Measurements from ENCODE around the gene CLCN4.

DNA sequence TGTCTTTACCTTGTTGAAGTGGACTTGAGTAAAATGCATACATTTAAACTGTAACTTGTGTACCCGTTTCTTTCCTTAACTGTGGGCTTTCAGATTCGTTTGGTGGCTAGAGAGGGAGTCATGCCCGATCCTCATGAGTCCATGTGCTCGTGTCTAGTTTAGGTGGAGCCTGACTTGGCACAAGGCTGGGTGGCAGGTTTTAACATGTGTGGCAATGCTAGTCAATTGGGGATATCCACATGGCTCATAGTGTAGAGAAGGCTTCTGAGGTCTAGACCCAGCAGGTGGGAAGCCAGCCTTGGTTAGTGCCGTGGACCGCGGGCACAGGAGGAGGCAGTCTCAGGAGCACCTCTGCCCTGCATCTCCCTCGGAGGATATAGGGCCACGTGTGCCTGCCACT, 48.5 kb upstream of the CLCN4 start:
- TF ChIP-seq, protein P1, sequence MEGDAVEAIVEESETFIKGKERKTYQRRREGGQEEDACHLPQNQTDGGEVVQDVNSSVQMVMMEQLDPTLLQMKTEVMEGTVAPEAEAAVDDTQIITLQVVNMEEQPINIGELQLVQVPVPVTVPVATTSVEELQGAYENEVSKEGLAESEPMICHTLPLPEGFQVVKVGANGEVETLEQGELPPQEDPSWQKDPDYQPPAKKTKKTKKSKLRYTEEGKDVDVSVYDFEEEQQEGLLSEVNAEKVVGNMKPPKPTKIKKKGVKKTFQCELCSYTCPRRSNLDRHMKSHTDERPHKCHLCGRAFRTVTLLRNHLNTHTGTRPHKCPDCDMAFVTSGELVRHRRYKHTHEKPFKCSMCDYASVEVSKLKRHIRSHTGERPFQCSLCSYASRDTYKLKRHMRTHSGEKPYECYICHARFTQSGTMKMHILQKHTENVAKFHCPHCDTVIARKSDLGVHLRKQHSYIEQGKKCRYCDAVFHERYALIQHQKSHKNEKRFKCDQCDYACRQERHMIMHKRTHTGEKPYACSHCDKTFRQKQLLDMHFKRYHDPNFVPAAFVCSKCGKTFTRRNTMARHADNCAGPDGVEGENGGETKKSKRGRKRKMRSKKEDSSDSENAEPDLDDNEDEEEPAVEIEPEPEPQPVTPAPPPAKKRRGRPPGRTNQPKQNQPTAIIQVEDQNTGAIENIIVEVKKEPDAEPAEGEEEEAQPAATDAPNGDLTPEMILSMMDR (IDR thresholded peaks at IDR 0.05 in 4 of 5, conservative IDR thresholded peaks at IDR 0.05 in 1 of 5): no peak
- TF ChIP-seq POLR2A (IDR thresholded peaks at IDR 0.05): no peak
